HFFc6 (cell line): ENCODE data around the gene SUPT20HL2. TPM values are rescaled to one million over a fixed set of nuclear protein-coding genes. Genes with fewer than 3 reads are reported as not detected.

ENCODE experiments used
- DNase-seq: peaks from one replicate; pipeline ENCODE4 v3.0.0-alpha.2; 2018
- H3K27ac Mint-ChIP-seq: 2 replicates; pipeline ENCODE4 v1.8.0; 2020; ENCODE audit warnings: mild to moderate bottlenecking, mixed read lengths
- H3K27me3 Mint-ChIP-seq: 2 replicates; pipeline ENCODE4 v1.8.0; 2021; ENCODE audit warnings: mild to moderate bottlenecking, moderate library complexity, mixed read lengths; ENCODE audit not compliant: insufficient read depth
- H3K36me3 Mint-ChIP-seq: 2 replicates; pipeline ENCODE4 v1.8.0; 2021; ENCODE audit warnings: low read depth, mixed read lengths
- H3K4me1 Mint-ChIP-seq: 2 replicates; pipeline ENCODE4 v1.8.0; 2020; ENCODE audit warnings: low read depth, mixed read lengths
- H3K4me3 Mint-ChIP-seq: 2 replicates; pipeline ENCODE4 v1.8.0; 2020; ENCODE audit warnings: mild to moderate bottlenecking, moderate library complexity, mixed read lengths
- H3K9me3 Mint-ChIP-seq: 2 replicates; pipeline ENCODE4 v1.8.0; 2020; ENCODE audit warnings: mild to moderate bottlenecking, mixed read lengths
- CTCF ChIP-seq: fragments of 200-600 bp; sonication (generic); IDR thresholded peaks from 2 replicates; pipeline ENCODE4 v1.5.0; 2021; ENCODE audit warnings: antibody characterized with exemption, mild to moderate bottlenecking
- total RNA-seq, 6 experiments: library from RNA; stranded (reverse); fragmentation: NEBNext Ultra II Directional; extraction: Animal tissue kit (Norgen Biotek cat#: 25700); gene quantifications; 2 replicates in 1 of 6; 3 replicates in 5 of 6; pipeline ENCODE4 v1.2.3, GENCODE V29; 2021

SUPT20HL2 gene
- total RNA-seq, 6 experiments from 2014 or later, result not detected

- TF ChIP-seq CTCF, result no peak
- peaks cover 35% of the 10 kb centered on the region for H3K4me1 Mint-ChIP-seq
- DNase-seq, result peak; percentile 5
- H3K4me3 Mint-ChIP-seq, result no peak overlapping the region
- peaks cover 2% of the 10 kb centered on the region; the same call in 1 of the 2 replicates for H3K27me3 Mint-ChIP-seq
- peak overlapping the region; percentile 57; the same call in 1 of the 2 replicates for H3K27ac Mint-ChIP-seq
- peaks cover 10% of the 10 kb centered on the region for H3K9me3 Mint-ChIP-seq
- no peaks in the 10 kb centered on the region; the same call in 1 of the 2 replicates for H3K36me3 Mint-ChIP-seq
Measured at GRCh38 chrX:24335871-24336270, 22.0 kb upstream of the SUPT20HL2 start.

GRCh38 chrX:24334461-24334860 lies 20.6 kb upstream of the SUPT20HL2 start:
- TF ChIP-seq CTCF, result no peak
- Mint-ChIP-seq H3K4me3 (no peak overlapping the region), H3K36me3 (no peaks in the 10 kb centered on the region; the same call in 1 of the 2 replicates)

GRCh38 chrX:24333371-24333770 lies 19.5 kb upstream of the SUPT20HL2 start:
- no peaks in the 10 kb centered on the region for H3K27me3 Mint-ChIP-seq
- DNase-seq, result no peak
- no peak for TF ChIP-seq CTCF
- no peak overlapping the region for H3K27ac Mint-ChIP-seq
- no peaks in the 10 kb centered on the region; the same call in 1 of the 2 replicates for H3K36me3 Mint-ChIP-seq
- peaks cover 20% of the 10 kb centered on the region for H3K4me1 Mint-ChIP-seq
- peaks cover 10% of the 10 kb centered on the region for H3K9me3 Mint-ChIP-seq
- no peak overlapping the region for H3K4me3 Mint-ChIP-seq

More at GRCh38 chrX:24334461-24334860, 20.6 kb upstream of the SUPT20HL2 start:
- no peaks in the 10 kb centered on the region for H3K27me3 Mint-ChIP-seq
- H3K9me3 Mint-ChIP-seq, result peaks cover 10% of the 10 kb centered on the region
- peaks cover 21% of the 10 kb centered on the region for H3K4me1 Mint-ChIP-seq
- no peak for DNase-seq
- peak overlapping the region; percentile 54 for H3K27ac Mint-ChIP-seq

GRCh38 chrX:24332878-24333277 lies 19.0 kb upstream of the SUPT20HL2 start:
- H3K9me3 Mint-ChIP-seq, result peaks cover 10% of the 10 kb centered on the region
- H3K27ac Mint-ChIP-seq, result no peak overlapping the region
- H3K27me3 Mint-ChIP-seq, result no peaks in the 10 kb centered on the region
- H3K4me3 Mint-ChIP-seq, result no peak overlapping the region
- TF ChIP-seq CTCF, result no peak
- H3K4me1 Mint-ChIP-seq, result peaks cover 20% of the 10 kb centered on the region
- no peaks in the 10 kb centered on the region; the same call in 1 of the 2 replicates for H3K36me3 Mint-ChIP-seq
- no peak for DNase-seq

- no peaks in the 10 kb centered on the region for H3K36me3 Mint-ChIP-seq
- H3K9me3 Mint-ChIP-seq, result no peaks in the 10 kb centered on the region
- H3K4me1 Mint-ChIP-seq, result no peaks in the 10 kb centered on the region
- TF ChIP-seq CTCF, result no peak
- no peaks in the 10 kb centered on the region for H3K27me3 Mint-ChIP-seq
- DNase-seq, result no peak
- no peak overlapping the region for H3K27ac Mint-ChIP-seq
- no peak overlapping the region for H3K4me3 Mint-ChIP-seq
Measured at GRCh38 chrX:24325231-24325630, 11.4 kb upstream of the SUPT20HL2 start.
